Fibroblast of villous mesenchyme (primary cell): ENCODE measurements around the gene TEX101. TPM values are rescaled to one million over a fixed set of nuclear protein-coding genes. Genes with fewer than 3 reads are reported as not detected.
"Not testable (repeated sequence)": the region's sequence is repeated elsewhere in the genome, so short reads cannot be mapped to it uniquely, and the experiment has no call there.

Source experiments
- DNase-seq: peaks from one replicate; pipeline ENCODE4 v3.0.0-alpha.2; 2010; ENCODE audit warnings: low read depth
- H3K4me3 ChIP-seq: 2 replicates; pipeline ENCODE4 v1.5.1; 2011; ENCODE audit warnings: low read depth, mild to moderate bottlenecking, low read length
- CTCF ChIP-seq: IDR thresholded peaks from 2 replicates; pipeline ENCODE4 v1.5.1; 2012; ENCODE audit warnings: low read depth, mild to moderate bottlenecking, low read length; ENCODE audit not compliant: insufficient read depth
- total RNA-seq: library from RNA; depleted of rRNA; stranded (reverse); fragments of >200 nt; gene quantifications from 2 replicates; pipeline ENCODE4 v1.2.3, GENCODE V29; 2012

TEX101 gene
- total RNA-seq, 1 donor: not detected

DNA sequence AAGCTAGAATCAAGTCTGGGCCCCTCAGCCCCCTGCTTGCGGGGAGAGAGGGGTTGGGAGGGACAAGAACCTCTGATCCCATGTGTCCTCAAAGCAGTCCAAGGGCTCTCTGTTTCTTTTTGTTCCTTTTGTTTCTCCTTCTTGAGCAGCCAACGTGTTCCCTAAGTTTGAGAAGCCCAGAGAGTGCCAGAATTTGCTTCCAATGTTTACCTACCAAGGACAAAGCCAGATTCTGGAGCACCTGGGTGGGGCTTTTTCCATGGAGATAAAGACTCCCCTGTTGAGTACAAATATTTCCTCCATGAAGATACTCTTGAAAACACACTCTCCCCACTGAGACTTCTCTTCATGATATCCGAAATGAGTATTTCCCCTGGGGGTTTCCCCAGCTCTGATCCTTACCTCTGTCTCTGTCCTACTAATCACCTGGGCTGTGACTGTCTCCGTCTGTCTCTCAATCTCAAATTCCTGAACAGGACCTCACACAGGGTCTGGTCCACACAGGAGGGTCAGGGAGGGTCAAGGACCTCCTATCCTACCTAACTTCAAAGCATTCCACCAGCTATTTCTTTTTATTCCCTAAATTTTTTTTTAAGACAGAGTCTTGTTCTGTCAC lies 33.8 kb upstream of the TEX101 start:
- no peak overlapping the region for H3K4me3 ChIP-seq
- no peak for DNase-seq
- TF ChIP-seq CTCF: no peak

DNA sequence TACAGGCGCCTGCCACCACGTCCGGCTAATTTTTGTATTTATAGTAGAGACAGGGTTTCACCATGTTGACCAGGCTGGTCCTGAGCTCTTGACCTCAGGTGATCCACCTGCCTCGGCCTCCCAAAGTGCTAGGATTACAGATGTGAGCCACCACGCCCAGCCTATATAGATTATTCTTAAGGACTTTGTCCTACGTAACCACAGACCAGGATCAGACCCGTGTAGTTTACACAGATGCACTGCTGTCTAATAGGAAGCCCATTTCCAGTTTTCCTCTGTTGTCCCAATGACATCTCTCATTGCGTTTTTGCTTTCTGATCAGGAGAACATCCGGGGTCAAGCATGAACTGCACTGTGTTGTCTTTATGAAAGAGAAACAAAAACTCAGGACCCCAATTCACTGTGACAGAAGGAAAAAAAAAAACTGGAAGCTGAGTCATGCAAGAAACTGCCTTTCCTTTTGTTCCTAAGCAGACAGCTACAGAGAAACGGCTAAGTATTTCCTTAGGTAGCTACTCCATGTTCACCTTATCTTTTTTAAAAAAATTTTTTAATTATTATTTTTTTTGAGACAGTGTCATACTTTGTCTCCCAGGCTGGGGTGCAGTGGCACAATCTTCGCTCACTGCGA lies 32.0 kb upstream of the TEX101 start:
- not testable (repeated sequence) for DNase-seq, H3K4me3 ChIP-seq

- not testable (repeated sequence) for H3K4me3 ChIP-seq, DNase-seq
Observed at GRCh38 chr19:43383254-43383653, 31.4 kb upstream of the TEX101 start.

- H3K4me3 ChIP-seq, DNase-seq: not testable (repeated sequence)
Observed at GRCh38 chr19:43383759-43384158, 30.9 kb upstream of the TEX101 start.

DNA sequence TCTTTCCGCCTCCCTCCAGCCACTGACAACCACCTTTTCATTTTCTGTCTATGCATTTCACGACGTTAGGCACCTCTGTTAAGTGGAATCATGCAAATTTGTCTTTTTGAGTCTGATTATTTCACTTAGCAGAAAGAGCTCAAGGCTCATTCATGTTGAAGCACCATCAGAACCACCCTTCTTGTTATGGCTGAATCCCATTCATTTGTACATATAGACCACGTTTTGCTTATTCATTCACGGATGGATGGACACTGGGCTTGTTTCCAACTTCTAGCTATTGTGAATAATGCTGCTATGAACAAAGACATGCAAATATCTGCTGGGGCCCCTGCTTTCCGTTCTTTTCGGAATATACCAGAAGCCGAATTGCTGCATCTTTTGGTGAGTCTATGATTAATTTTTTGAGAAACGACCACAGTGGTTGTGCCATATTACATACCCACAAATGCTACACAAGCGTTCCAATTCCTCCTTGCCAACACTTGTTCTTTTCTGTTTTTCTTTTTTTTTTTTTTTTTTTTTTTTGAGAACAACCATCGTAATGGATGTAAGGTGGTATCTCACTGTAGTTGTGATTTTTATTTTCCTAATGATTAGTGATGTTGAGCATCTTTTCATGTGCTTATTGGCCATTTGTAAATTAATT lies 23.7 kb upstream of the TEX101 start:
- not testable (repeated sequence) for H3K4me3 ChIP-seq, DNase-seq

- not testable (repeated sequence) for DNase-seq, H3K4me3 ChIP-seq
Observed at GRCh38 chr19:43391552-43391935, 23.1 kb upstream of the TEX101 start.

DNA sequence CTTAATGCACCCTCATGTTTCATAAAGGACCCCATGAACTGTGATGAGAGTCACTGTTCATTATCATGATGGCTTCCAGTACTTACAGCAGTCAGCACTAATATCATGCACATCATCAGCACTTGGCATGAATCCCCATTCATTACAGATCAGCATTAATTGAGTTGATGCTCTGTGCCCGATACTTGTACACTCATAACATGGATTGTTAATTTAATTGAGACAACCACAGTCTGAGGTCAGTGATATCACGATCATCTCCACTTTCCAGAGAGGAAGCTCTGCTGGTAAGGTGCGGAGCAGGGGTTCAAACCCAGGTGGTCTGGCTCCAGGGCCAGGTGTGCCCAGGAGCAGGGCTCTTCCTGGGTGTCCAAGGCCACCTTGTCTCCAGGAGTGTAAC lies 21.2 kb upstream of the TEX101 start:
- H3K4me3 ChIP-seq, DNase-seq: not testable (repeated sequence)

GRCh38 chr19:43395561-43395960 lies 19.1 kb upstream of the TEX101 start:
- DNase-seq: no peak
- TF ChIP-seq CTCF: no peak
- no peak overlapping the region for H3K4me3 ChIP-seq

- no peak overlapping the region for H3K4me3 ChIP-seq
- TF ChIP-seq CTCF: no peak
- no peak for DNase-seq
Observed at GRCh38 chr19:43406297-43406696, 8.4 kb upstream of the TEX101 start.

DNA sequence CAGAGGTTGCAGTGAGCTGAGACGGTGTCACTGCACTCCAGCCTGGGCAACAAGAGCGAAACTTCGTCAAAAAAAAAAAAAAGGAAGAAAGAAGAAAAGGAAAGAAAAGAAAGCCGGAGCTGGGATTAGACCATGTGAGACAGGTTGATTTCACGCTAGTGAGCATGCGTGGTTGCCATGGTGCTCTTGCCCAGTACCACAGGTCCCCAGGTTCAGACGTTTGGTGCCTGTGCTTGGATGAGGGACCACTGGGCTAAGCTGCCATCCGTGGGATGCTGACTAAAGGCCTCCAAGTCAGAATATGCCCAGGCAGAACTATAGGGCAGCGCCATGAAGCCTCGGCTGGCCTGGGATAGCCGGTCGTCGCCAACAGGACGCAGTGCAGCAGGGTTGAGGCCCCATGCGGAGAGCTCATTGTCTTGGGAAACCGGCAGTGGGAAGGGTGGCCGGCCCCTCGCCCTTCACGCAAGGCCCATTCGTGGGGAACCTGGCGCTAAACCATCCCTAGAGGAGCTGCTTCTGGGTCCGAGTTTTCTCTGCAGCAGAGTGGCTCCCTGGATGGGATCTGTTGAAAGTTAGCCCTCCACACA lies 7.2 kb upstream of the TEX101 start:
- no peak for TF ChIP-seq CTCF
- no peak overlapping the region for H3K4me3 ChIP-seq
- no peak for DNase-seq
